ENCODE data around the gene TVP23C.

Gene TVP23C

GRCh38 chr17:15492791-15493692, 70.2 kb downstream of the TVP23C start:
- Histone ChIP-seq H3K4me1 (ENCODE audit: insufficient read depth, low read length, poor library complexity, severe bottlenecking) (peaks cover 19% of the 10 kb centered on the region), H3K36me3 (ENCODE audit: insufficient read depth, low read length) (no peaks in the 10 kb centered on the region), H3K4me3 (ENCODE audit: low read length, poor library complexity, severe bottlenecking) (no peak overlapping the region), H3K27me3 (ENCODE audit: insufficient read depth, low read length, poor library complexity, severe bottlenecking) (peaks cover 12% of the 10 kb centered on the region), H2AFZ (ENCODE audit: low read length) (no peak overlapping the region), H3K79me2 (ENCODE audit: insufficient read depth, low read length) (no peaks in the 10 kb centered on the region), H4K20me1 (ENCODE audit: insufficient read depth, low read length, poor library complexity, severe bottlenecking) (no peaks in the 10 kb centered on the region), H3K9ac (ENCODE audit: low read depth, low read length, poor library complexity, severe bottlenecking) (no peak overlapping the region), H3K9me2 (replicated peaks; ENCODE audit: low read depth, low read length) (no peaks in the 10 kb centered on the region), H3K9me3 (ENCODE audit: insufficient read depth, low read depth, low read length) (no peaks in the 10 kb centered on the region; the same call in 1 of the 2 replicates), H3F3A (ENCODE audit: low read depth) (no peaks in the 10 kb centered on the region), H3K4me2 (ENCODE audit: low read depth, low read length, poor library complexity, severe bottlenecking) (no peak overlapping the region)
- no peak for TF ChIP-seq CTCF (conservative IDR thresholded peaks at IDR 0.05; ENCODE audit: low read length)
- no peak for TF ChIP-seq EZH2phosphoT487 (IDR thresholded peaks at IDR 0.05; ENCODE audit: borderline replicate concordance)

- TF ChIP-seq EZH2phosphoT487 (IDR thresholded peaks at IDR 0.05; ENCODE audit: borderline replicate concordance), result no peak
- no peak for TF ChIP-seq CTCF (conservative IDR thresholded peaks at IDR 0.05; ENCODE audit: low read length)
- Histone ChIP-seq H3K79me2 (ENCODE audit: insufficient read depth, low read length) (no peaks in the 10 kb centered on the region), H3K9me3 (ENCODE audit: insufficient read depth, low read depth, low read length) (no peaks in the 10 kb centered on the region; the same call in 1 of the 2 replicates), H3K4me1 (ENCODE audit: insufficient read depth, low read length, poor library complexity, severe bottlenecking) (peaks cover 19% of the 10 kb centered on the region), H3K36me3 (ENCODE audit: insufficient read depth, low read length) (no peaks in the 10 kb centered on the region), H3K4me3 (ENCODE audit: low read length, poor library complexity, severe bottlenecking) (no peak overlapping the region), H3K9me2 (replicated peaks; ENCODE audit: low read depth, low read length) (no peaks in the 10 kb centered on the region), H2AFZ (ENCODE audit: low read length) (no peak overlapping the region), H3F3A (ENCODE audit: low read depth) (no peaks in the 10 kb centered on the region), H4K20me1 (ENCODE audit: insufficient read depth, low read length, poor library complexity, severe bottlenecking) (no peaks in the 10 kb centered on the region), H3K4me2 (ENCODE audit: low read depth, low read length, poor library complexity, severe bottlenecking) (no peak overlapping the region), H3K9ac (ENCODE audit: low read depth, low read length, poor library complexity, severe bottlenecking) (no peak overlapping the region), H3K27me3 (ENCODE audit: insufficient read depth, low read length, poor library complexity, severe bottlenecking) (peaks cover 9% of the 10 kb centered on the region)
Measured at GRCh38 chr17:15492186-15492585, 71.1 kb downstream of the TVP23C start.

GRCh38 chr17:15490634-15491261, 72.5 kb downstream of the TVP23C start:
- H3K36me3 ChIP-seq (ENCODE audit: insufficient read depth, low read length), result no peaks in the 10 kb centered on the region
- no peak for TF ChIP-seq EZH2phosphoT487 (IDR thresholded peaks at IDR 0.05; ENCODE audit: borderline replicate concordance)
- no peak for TF ChIP-seq CTCF (conservative IDR thresholded peaks at IDR 0.05; ENCODE audit: low read length)
- no peaks in the 10 kb centered on the region for H3F3A ChIP-seq (ENCODE audit: low read depth)
- peak overlapping the region; percentile 5 for H3K4me3 ChIP-seq (ENCODE audit: low read length, poor library complexity, severe bottlenecking)
- peaks cover 19% of the 10 kb centered on the region for H3K4me1 ChIP-seq (ENCODE audit: insufficient read depth, low read length, poor library complexity, severe bottlenecking)
- H3K9ac ChIP-seq (ENCODE audit: low read depth, low read length, poor library complexity, severe bottlenecking), result no peak overlapping the region
- H3K4me2 ChIP-seq (ENCODE audit: low read depth, low read length, poor library complexity, severe bottlenecking), result peak overlapping the region; percentile 53
- no peaks in the 10 kb centered on the region for H3K9me2 ChIP-seq (replicated peaks; ENCODE audit: low read depth, low read length)
- peaks cover 1% of the 10 kb centered on the region for H3K27me3 ChIP-seq (ENCODE audit: insufficient read depth, low read length, poor library complexity, severe bottlenecking)
- no peaks in the 10 kb centered on the region for H3K79me2 ChIP-seq (ENCODE audit: insufficient read depth, low read length)
- no peak overlapping the region for H2AFZ ChIP-seq (ENCODE audit: low read length)
- H4K20me1 ChIP-seq (ENCODE audit: insufficient read depth, low read length, poor library complexity, severe bottlenecking), result no peaks in the 10 kb centered on the region
- no peaks in the 10 kb centered on the region; the same call in 1 of the 2 replicates for H3K9me3 ChIP-seq (ENCODE audit: insufficient read depth, low read depth, low read length)
